ENCODE data around the gene GGA1.

GRCh38 chr22:37568012-37568411, 40.6 kb upstream of the GGA1 start:
- TF ChIP-seq CTCF (IDR thresholded peaks at IDR 0.05), result no peak
- TF ChIP-seq POLR2A (IDR thresholded peaks at IDR 0.05), result no peak

Measured in upper lobe of left lung (tissue), 4 donors.